Coronary artery (tissue), 2 donors: ENCODE measurements around the gene DPYD.

Experiments used
- DNase-seq: peaks from one replicate; pipeline ENCODE4 v3.0.0-alpha.2; 2017; ENCODE audit warnings: low spot score
- H3K27ac ChIP-seq, 2 donors: fragments of 200-600 bp; sonication (generic); one replicate each; pipeline ENCODE4 v1.5.1; 2016 to 2019
- H3K4me3 ChIP-seq: fragments of 200-600 bp; sonication (generic); 2 replicates; pipeline ENCODE4 v1.5.1; 2016; ENCODE audit warnings: mild to moderate bottlenecking, moderate library complexity
- CTCF ChIP-seq: fragments of 200-600 bp; sonication (generic); IDR thresholded peaks from one replicate; pipeline ENCODE4 v1.5.1; 2019; ENCODE audit warnings: antibody characterized with exemption

The DPYD gene

GRCh38 chr1:97816927-97817326 is 103.9 kb downstream of the DPYD start:
- no peak for TF ChIP-seq CTCF
- no peak overlapping the region for H3K27ac ChIP-seq
- no peak for DNase-seq
- H3K4me3 ChIP-seq = no peak overlapping the region

- DNase-seq = no peak
- TF ChIP-seq CTCF = no peak
- H3K4me3 ChIP-seq = no peak overlapping the region
- no peak overlapping the region for H3K27ac ChIP-seq
Observed at GRCh38 chr1:97814804-97815203, 106.0 kb downstream of the DPYD start.

- no peak for DNase-seq
- TF ChIP-seq CTCF = no peak
- H3K27ac ChIP-seq = no peak overlapping the region
- H3K4me3 ChIP-seq = no peak overlapping the region
Observed at GRCh38 chr1:97814121-97814520, 106.7 kb downstream of the DPYD start.

GRCh38 chr1:97812076-97812475 is 108.8 kb downstream of the DPYD start:
- no peak overlapping the region for H3K27ac ChIP-seq
- H3K4me3 ChIP-seq = no peak overlapping the region
- TF ChIP-seq CTCF = no peak
- no peak for DNase-seq

- TF ChIP-seq CTCF = no peak
- Histone ChIP-seq H3K4me3 (no peak overlapping the region), H3K27ac (no peak overlapping the region)
- no peak for DNase-seq
Observed at GRCh38 chr1:97806996-97807520, 113.8 kb downstream of the DPYD start.

- TF ChIP-seq CTCF = no peak
- no peak for DNase-seq
Observed at GRCh38 chr1:97806326-97806725, 114.5 kb downstream of the DPYD start.

GRCh38 chr1:97805093-97805492 is 115.7 kb downstream of the DPYD start:
- DNase-seq = no peak
- TF ChIP-seq CTCF = no peak
- Histone ChIP-seq H3K4me3 (no peak overlapping the region), H3K27ac (no peak overlapping the region)

More at GRCh38 chr1:97806326-97806725, 114.5 kb downstream of the DPYD start:
- Histone ChIP-seq H3K27ac (no peak overlapping the region), H3K4me3 (no peak overlapping the region)
